Skin of body (tissue), 3 donors: ENCODE measurements around the gene TXNDC11. TPM values are rescaled to one million over a fixed set of nuclear protein-coding genes. Genes with fewer than 3 reads are reported as not detected.

Experiments used
- DNase-seq: peaks from one replicate; lab custom pipeline; 2025; lab: John Stamatoyannopoulos, UW
- small RNA-seq: library from RNA; depleted of rRNA; stranded (forward); fragments of <200 nt; gene quantifications from one replicate; pipeline ENCODE3, GENCODE V24; 2014; ENCODE audit warnings: low replicate concordance
- total RNA-seq: library from RNA; depleted of rRNA; stranded (reverse); fragments of >200 nt; gene quantifications from one replicate; pipeline ENCODE4 v1.2.3, GENCODE V29; 2014

Gene TXNDC11
- total RNA-seq, 1 donor from 2014 or later = 22.9 TPM

- peak; percentile 23 for DNase-seq
Measured at GRCh38 chr16:11632455-11632939, 110.2 kb downstream of the TXNDC11 start.

GRCh38 chr16:11631214-11631613 lies 111.4 kb downstream of the TXNDC11 start:
- DNase-seq = no peak

DNA sequence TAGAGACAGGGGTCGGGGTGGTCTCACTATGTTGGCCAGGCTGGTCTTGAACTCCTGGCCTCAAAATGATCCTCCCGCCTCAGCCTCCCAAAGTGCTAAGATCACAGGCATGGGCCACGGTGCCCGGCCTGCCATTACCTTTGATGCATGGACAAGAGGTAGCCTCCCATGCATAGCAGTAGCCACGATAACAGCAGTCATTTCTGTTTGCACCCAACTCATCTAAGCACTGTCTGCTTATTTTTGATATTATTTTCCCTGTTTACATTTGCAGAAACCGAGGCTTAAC lies 111.9 kb downstream of the TXNDC11 start:
- no peak for DNase-seq

GRCh38 chr16:11630046-11630767 lies 112.5 kb downstream of the TXNDC11 start:
- DNase-seq = no peak

Small RNA genes within 50 kb of the gene (small RNA-seq; reads per million reads assigned to genes)
- not detected for gene RF00017

Other genes starting within 250 kb of the TXNDC11 start
- gene LITAF, start 155.9 kb downstream of the TXNDC11 start, total RNA-seq = 41.3 TPM
- 11.6 TPM for gene SNN, start 74.4 kb downstream of the TXNDC11 start, total RNA-seq
- 56.5 TPM for gene ZC3H7A, start 54.4 kb upstream of the TXNDC11 start, total RNA-seq
- gene RSL1D1, start 108.7 kb upstream of the TXNDC11 start, total RNA-seq = 131 TPM
- gene GSPT1, start 173.1 kb upstream of the TXNDC11 start, total RNA-seq = 65.9 TPM
- gene NPIPB2, start 199.2 kb upstream of the TXNDC11 start, total RNA-seq = 10.7 TPM
- gene TNFRSF17, start 222.4 kb upstream of the TXNDC11 start, total RNA-seq = 0.30 TPM
- gene SNX29, start 233.9 kb upstream of the TXNDC11 start, total RNA-seq = 18.8 TPM